Putamen (tissue), 1 donor: Measurements from ENCODE around the gene ST7.

Source experiments
- DNase-seq: peaks from one replicate; pipeline ENCODE4 v3.0.0-alpha.2; 2016; ENCODE audit warnings: low spot score

Gene ST7

GRCh38 chr7:117273325-117273724, 320.0 kb downstream of the ST7 start:
- no peak for DNase-seq

GRCh38 chr7:117273814-117274225, 320.5 kb downstream of the ST7 start:
- no peak for DNase-seq

- DNase-seq = no peak
Measured at GRCh38 chr7:117274951-117275350, 321.6 kb downstream of the ST7 start.

GRCh38 chr7:117277576-117277975, 324.3 kb downstream of the ST7 start:
- DNase-seq = no peak

- DNase-seq = no peak
Measured at GRCh38 chr7:117278040-117278439, 324.7 kb downstream of the ST7 start.

- DNase-seq = no peak
Measured at GRCh38 chr7:117279203-117279602, 325.9 kb downstream of the ST7 start.
